Mononuclear cell (primary cell): Measurements from ENCODE around the gene FAM210B. TPM values are rescaled to one million over a fixed set of nuclear protein-coding genes. Genes with fewer than 3 reads are reported as not detected.
"Not testable (repeated sequence)": the region's sequence is repeated elsewhere in the genome, so short reads cannot be mapped to it uniquely, and the experiment has no call there.

ENCODE experiments used
- H3K27me3 ChIP-seq: 2 replicates; pipeline ENCODE4 v1.6.0; 2011; ENCODE audit warnings: low read length, control low read depth; ENCODE audit not compliant: insufficient read depth
- H3K4me1 ChIP-seq: 2 replicates; pipeline ENCODE4 v1.5.1; 2011; ENCODE audit warnings: mild to moderate bottlenecking, low read length, control low read depth; ENCODE audit not compliant: insufficient read depth
- H3K4me3 ChIP-seq: 2 replicates; pipeline ENCODE4 v1.5.1; 2011; ENCODE audit warnings: mild to moderate bottlenecking, low read length, moderate library complexity
- H3K9me3 ChIP-seq: 2 replicates; pipeline ENCODE4 v1.5.1; 2011; ENCODE audit warnings: low read depth, mild to moderate bottlenecking, control low read depth, low read length
- total RNA-seq: library from RNA; depleted of rRNA; stranded (reverse); fragments of >200 nt; gene quantifications from one replicate; pipeline ENCODE4 v1.2.3, GENCODE V29; 2012

FAM210B gene, protein sequence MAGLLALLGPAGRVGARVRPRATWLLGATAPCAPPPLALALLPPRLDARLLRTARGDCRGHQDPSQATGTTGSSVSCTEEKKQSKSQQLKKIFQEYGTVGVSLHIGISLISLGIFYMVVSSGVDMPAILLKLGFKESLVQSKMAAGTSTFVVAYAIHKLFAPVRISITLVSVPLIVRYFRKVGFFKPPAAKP
- 20.6 TPM for total RNA-seq

DNA sequence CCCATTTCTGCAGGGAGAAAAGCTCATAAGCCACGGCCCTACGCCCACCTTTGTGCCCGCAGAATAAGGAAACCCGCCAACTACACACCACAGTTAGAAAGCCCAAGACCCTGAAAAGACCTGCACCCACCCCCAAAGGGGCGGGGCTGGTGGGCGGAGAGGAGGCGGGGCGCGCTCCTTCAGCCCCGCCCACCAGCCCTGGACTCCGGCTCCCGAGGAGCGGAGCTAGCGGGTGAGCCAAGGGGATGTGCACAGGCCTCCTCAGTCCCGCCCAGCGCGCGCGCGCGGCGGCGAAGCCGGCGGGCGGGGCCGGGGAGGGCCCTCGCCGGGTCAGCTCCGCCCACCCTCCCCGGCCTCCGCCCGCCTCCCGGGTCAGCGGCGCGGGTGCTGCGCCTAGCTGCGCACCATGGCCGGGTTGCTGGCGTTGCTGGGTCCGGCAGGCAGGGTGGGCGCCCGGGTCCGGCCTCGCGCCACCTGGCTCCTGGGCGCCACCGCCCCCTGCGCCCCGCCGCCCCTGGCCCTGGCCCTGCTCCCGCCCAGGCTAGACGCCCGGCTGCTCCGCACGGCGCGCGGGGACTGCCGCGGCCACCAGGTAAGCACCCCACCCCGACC, at the start of gene FAM210B:
Gene FAM210B (plus strand): TSS at position 375 of the 612 bp plus-strand sequence. CDS start 32 bp downstream, at position 407.
- Histone ChIP-seq H3K4me1 (peaks cover 11% of the 10 kb centered on the region), H3K4me3 (peak within 1 kb of the TSS; percentile 60), H3K9me3 (no peaks in the 10 kb centered on the region), H3K27me3 (no peaks in the 10 kb centered on the region)

DNA sequence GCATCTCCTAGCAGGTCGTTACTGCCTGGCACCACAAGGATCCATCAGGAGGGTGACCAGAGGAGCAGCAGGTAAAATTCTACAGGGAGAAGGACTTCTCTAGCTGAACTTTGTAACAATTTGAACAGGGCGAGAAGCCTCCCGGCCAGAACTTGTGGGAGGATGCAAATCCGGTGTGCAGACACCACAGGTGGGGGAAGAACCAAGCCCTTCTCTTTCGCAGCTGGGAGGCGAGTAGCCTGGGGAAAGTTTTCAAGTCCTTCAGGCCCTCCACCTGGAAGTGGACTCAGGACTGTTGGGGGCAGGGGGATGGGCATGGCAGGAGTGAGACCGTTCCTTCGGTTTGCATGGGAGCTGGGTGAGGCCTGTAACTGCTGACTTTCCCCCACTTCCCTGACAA, 42.7 kb upstream of the FAM210B start:
- no peaks in the 10 kb centered on the region for H3K9me3 ChIP-seq
- no peaks in the 10 kb centered on the region for H3K4me1 ChIP-seq

DNA sequence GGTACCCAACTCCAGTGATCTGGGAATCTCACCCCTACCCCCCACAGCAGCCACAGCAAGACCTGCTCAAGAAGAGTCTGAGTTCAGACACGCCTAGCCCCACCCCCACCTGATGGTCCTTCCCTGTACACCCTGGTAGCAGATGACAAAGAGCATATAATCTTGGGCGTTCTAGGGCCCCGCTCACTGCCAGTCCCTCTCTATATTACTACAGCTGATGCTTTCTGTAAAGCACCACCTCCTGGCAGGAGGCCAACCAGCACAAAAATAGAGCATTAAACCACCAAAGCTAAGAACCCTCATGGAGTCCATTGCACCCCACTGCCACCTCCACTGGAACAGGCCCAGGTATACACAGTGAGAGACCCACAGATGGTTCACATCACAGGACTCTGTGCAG, 42.3 kb upstream of the FAM210B start:
- no peaks in the 10 kb centered on the region for H3K27me3 ChIP-seq
- H3K4me3 ChIP-seq = no peak overlapping the region
- no peaks in the 10 kb centered on the region for H3K4me1 ChIP-seq
- no peaks in the 10 kb centered on the region for H3K9me3 ChIP-seq

More for the DNA sequence above, 42.7 kb upstream of the FAM210B start:
- no peaks in the 10 kb centered on the region for H3K27me3 ChIP-seq
- H3K4me3 ChIP-seq = no peak overlapping the region

DNA sequence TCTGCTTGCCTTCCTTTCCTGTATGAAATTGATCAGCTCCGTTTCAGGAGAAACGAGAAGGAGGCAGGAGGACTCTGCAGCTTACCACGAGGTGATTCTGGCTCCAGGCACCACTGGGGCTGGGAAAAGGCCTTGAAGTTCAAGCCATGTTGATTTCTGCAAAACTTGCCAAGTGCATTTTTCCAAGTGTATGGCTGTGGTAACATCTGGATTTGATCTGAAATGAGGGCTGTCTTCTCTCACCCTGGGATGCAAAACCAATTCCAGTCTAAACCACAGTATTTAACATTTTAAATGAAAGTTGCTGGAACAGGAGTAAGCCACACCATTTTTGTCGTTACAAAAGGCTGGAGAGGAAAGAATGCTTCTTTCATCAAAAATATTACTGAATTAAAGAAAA, 36.1 kb upstream of the FAM210B start:
- H3K9me3 ChIP-seq = no peaks in the 10 kb centered on the region
- H3K27me3 ChIP-seq = no peaks in the 10 kb centered on the region
- no peak overlapping the region for H3K4me3 ChIP-seq
- no peaks in the 10 kb centered on the region for H3K4me1 ChIP-seq

DNA sequence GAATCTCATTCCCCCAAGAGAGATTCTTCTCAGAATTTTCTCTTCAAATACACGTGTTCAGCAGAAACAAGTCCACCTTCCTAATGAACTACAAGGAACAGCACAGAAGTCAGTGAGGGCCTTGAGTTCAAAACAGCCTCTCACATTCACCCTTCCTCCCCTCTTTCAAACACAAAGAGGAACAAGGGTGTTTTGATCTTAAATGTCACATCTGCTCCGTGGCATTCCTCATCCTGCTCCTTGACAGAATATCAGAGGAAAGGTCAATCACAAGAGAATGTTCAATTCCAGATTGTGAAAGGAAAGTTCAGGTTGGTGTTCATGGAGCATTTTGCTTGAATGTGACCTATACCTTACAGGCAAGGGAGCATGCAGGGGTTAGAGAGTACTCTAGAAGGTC, 35.6 kb upstream of the FAM210B start:
- Histone ChIP-seq H3K4me1 (no peaks in the 10 kb centered on the region), H3K27me3 (no peaks in the 10 kb centered on the region), H3K4me3 (no peak overlapping the region)

DNA sequence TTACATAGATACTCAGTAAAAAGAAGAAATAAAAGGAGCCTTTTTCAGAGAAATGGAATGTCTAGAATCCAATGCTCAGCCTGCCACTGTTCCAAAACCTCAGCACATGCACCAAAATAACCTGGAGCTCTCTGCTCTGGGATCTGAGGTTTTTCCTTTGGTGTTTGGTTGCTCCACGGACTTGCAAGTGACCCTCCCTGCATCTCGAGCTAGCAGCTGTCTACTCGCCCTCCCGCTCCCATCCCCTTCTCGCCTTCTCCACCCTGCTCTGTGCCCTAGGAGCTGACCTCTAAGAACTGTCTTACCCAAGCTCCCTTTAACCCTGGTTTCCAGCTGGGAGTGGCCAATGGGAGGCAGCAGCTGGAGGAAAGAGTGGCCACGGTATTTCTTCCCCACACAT, 35.1 kb upstream of the FAM210B start:
- no peaks in the 10 kb centered on the region for H3K27me3 ChIP-seq
- H3K4me1 ChIP-seq = no peaks in the 10 kb centered on the region
- H3K4me3 ChIP-seq = no peak overlapping the region
- no peaks in the 10 kb centered on the region for H3K9me3 ChIP-seq

More for the DNA sequence above, 35.6 kb upstream of the FAM210B start:
- H3K9me3 ChIP-seq = no peaks in the 10 kb centered on the region

DNA sequence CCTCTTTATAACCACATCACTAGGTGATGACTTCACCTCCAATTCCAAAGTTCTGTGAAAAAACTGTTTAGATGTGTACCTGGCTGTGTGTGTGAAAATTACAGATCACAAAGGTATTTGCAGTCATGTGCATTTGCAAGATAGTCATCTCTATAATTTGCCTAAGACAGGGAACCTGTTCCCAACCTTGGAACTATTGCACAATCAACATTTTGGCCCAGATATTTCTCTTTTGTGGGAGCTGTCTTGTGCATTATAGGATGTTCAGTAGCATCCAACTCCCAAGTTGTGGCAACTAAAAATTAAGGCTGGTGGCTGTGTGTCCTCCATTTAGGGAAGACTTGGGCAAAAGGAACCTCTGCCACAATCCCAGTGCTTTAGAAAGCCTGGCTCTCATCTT, 34.0 kb upstream of the FAM210B start:
- no peaks in the 10 kb centered on the region for H3K9me3 ChIP-seq
- H3K4me3 ChIP-seq = no peak overlapping the region
- no peaks in the 10 kb centered on the region for H3K4me1 ChIP-seq
- H3K27me3 ChIP-seq = no peaks in the 10 kb centered on the region

DNA sequence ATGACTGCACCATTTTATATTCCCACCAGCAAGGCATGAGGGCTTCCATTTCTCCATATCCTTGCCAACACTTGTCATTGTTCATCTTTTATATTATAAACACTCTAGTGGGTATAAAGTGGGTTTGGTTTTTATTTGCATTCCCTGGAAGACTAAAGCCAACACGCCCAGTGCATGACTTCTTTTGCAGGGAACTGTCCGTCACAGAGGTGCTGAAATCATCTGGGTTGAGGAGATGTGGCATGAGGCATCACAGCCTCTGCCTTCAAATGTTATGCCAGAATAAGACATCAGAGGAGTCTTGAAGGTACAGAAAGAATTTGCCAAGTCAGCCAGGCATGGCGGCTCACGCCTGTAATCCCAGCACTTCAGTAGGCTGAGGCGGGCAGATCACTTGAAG, 29.9 kb upstream of the FAM210B start:
- H3K9me3 ChIP-seq = no peaks in the 10 kb centered on the region
- H3K4me1 ChIP-seq = no peaks in the 10 kb centered on the region
- no peak overlapping the region for H3K4me3 ChIP-seq
- H3K27me3 ChIP-seq = no peaks in the 10 kb centered on the region

DNA sequence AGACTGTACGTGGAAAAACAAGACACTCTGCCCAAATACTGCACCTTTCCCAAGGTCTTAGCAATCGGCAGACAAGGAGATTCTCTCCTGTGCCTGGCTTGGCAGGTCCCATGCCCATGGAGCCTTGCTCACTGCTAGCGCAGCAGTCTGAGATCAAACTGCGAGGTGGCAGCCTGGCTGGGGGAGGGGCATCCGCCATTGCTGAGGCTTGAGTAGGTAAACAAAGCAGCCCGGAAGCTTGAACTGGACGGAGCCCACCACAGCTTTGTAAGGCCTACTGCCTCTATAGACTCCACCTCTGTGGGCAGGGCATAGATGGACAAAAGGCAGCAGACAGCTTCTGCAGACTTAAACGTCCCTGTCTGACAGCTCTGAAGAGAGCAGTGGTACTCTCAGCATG, 22.1 kb upstream of the FAM210B start:
- H3K9me3 ChIP-seq, H3K27me3 ChIP-seq, H3K4me3 ChIP-seq, H3K4me1 ChIP-seq: not testable (repeated sequence)

DNA sequence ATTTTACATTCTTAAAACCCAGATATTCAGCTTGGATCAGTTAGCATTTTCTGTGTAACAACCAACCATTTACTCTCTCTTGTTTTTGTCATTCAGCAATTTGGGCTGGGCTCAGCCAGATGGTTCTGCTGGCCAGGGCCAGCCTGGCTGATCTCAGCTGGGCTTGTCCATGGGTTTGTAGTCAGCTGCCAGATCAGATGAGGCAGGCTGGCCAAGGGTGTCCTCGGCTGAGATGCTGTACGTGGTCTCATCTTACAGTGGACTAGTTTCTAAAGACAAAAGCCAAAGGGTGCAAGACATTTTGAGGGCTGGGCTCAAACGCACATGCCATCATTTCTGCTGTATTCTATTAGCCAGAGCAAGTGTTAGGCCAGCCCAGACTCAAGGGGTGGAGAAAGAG, 16.0 kb upstream of the FAM210B start:
- Histone ChIP-seq H3K4me1 (no peaks in the 10 kb centered on the region), H3K4me3 (no peak overlapping the region), H3K27me3 (peaks cover 18% of the 10 kb centered on the region), H3K9me3 (no peaks in the 10 kb centered on the region)

DNA sequence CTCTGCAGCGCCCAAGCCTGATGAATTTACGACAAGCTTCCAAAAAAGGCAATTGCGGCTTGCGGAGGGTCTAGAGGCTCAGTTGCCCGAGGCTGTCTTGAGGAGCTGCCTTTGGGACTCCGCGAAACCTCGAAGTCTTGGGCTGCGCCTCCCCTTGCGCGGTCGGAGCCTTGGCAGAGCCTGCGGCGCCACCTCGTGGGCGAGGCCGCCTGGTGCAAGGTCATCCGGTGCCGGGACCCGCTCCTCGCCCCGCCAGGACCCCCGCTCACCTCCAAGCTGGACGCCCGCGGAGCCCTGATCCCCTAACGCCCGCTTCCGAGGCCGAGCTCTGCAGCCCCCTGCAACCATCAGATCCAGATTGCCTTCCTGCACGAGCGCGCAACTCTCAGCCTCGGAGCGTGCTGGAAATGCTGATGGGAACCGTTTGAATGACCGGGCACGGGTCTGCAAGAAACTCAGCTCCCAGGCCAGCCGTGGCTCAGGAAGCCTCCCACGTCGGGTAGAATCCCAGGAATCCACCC, 14.9 kb upstream of the FAM210B start:
- H3K27me3 ChIP-seq = peaks cover 18% of the 10 kb centered on the region
- H3K9me3 ChIP-seq = no peaks in the 10 kb centered on the region
- H3K4me3 ChIP-seq = no peak overlapping the region
- no peaks in the 10 kb centered on the region for H3K4me1 ChIP-seq

DNA sequence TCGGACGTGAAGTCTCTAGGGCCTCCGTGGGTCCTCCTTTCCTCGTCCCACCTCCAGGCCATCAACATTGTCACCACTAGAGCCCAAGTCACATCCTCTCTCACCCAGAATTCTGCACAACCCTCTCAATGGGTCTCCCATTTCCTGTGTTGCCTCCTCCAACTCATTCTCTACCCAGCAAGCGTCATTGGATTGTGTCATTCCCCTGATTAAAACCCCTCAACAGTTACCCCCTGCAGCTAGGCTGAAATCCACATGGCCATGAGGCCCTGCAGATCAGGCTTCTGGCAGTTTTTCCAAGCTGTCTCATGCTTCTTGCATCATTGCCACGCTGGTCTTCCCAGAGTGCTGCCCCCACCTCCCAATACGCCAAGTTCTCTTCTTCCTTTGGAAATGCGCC, 12.9 kb upstream of the FAM210B start:
- no peaks in the 10 kb centered on the region for H3K9me3 ChIP-seq
- H3K4me3 ChIP-seq = no peak overlapping the region
- peaks cover 18% of the 10 kb centered on the region for H3K27me3 ChIP-seq
- H3K4me1 ChIP-seq = no peaks in the 10 kb centered on the region

DNA sequence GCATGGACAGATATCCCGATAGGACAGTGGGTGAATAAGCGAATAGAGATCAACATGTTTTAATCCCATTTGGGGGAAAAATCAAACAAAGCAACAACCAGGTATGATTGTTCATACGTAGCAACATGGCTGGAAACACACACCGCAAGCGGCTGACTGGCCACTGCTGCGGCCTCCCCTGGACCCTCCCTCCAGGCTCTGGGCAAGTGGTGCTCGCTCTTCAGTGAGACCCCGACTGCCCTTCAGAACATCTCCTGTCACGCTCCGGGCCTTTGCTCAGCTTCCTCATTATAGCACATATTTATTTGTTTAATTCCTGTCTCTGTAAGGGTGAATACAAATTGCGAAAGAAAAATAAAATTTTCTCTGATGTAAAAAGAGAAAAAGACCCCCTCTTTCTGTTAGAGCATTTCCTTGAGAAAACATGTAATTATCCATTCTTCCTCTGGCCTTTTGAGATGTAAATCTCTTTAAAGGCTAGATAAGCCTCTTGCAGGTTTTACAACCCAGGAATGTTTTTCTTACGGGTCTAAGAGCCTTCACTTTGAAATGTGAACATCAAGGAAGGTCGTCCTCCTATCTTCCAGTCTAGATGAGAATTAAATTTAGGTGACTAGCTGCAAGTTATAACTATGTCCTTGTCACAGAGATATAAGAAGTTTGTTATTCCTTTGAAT, 11.0 kb upstream of the FAM210B start:
- Histone ChIP-seq H3K4me1 (no peaks in the 10 kb centered on the region), H3K9me3 (no peaks in the 10 kb centered on the region), H3K27me3 (peaks cover 18% of the 10 kb centered on the region), H3K4me3 (no peak overlapping the region)

DNA sequence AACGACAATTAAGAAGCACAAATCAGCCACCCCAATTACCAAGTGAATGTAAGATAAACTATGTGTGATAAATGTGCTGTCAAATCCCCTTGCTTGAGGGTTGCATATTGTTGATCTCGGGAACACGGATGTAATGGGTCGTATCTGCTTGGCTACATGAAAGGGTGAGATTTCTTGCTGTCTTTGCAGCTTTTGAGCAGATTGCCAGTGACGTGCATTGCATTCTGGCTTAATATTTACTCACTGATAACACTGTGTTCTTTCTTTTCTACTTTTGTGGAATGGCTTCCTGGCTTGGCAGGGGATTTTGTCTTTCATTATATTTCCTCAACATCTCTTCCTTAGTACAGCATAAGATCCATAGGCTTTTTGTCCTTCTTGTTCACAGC, 10.5 kb upstream of the FAM210B start:
- peaks cover 14% of the 10 kb centered on the region for H3K27me3 ChIP-seq
- H3K4me1 ChIP-seq = no peaks in the 10 kb centered on the region
- no peak overlapping the region for H3K4me3 ChIP-seq
- no peaks in the 10 kb centered on the region for H3K9me3 ChIP-seq

DNA sequence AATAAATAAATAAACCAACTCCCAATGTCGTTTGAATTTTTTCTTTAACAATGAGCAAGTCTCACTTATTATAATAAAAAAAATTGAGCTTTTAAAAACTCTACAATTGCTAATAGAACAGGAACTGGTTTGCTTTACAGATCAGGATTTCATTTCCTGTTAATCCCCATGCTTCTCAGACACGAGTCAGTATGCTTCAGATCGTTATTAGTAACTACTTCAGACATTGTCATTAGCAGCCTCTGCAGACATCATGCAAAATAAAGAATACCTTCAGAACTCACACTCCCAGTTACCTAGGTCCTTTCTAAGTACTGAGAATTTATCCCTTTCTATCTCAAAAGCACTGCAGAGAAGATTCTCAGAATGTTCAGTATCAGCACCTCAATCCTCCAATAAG, 10.0 kb upstream of the FAM210B start:
- H3K4me3 ChIP-seq = no peak overlapping the region
- H3K4me1 ChIP-seq = no peaks in the 10 kb centered on the region
- H3K9me3 ChIP-seq = no peaks in the 10 kb centered on the region
- H3K27me3 ChIP-seq = peaks cover 9% of the 10 kb centered on the region
